Astrocyte of the cerebellum (primary cell): ENCODE data around the gene AP4M1.

Source experiments
- DNase-seq: peaks from one replicate; pipeline ENCODE4 v3.0.0-alpha.2; 2011; ENCODE audit warnings: low read depth
- H3K4me3 ChIP-seq: 2 replicates; pipeline ENCODE4 v1.5.1; 2011; ENCODE audit warnings: mild to moderate bottlenecking, low read depth, low read length, moderate library complexity
- CTCF ChIP-seq: IDR thresholded peaks from 2 replicates; pipeline ENCODE4 v1.5.1; 2012; ENCODE audit warnings: low read length, low read depth, moderate library complexity, mild to moderate bottlenecking; ENCODE audit errors: missing control alignments
- in situ Hi-C: cut with HindIII; loops from 2 replicates; pipeline ENCODE4 v1.10.0; 2017; ENCODE audit warnings: low sequenced_read_pairs

AP4M1 gene

GRCh38 chr7:100095704-100096103, 5.7 kb upstream of the AP4M1 start:
- in situ Hi-C loops, result loop anchor here (5.0 kb wide), 1 partner anchor 63 kb away; no protein-coding TSS in a partner anchor
- TF ChIP-seq CTCF, result no peak
- no peak overlapping the region for H3K4me3 ChIP-seq
- no peak for DNase-seq

- no peak for TF ChIP-seq CTCF
- no peak overlapping the region for H3K4me3 ChIP-seq
- in situ Hi-C loops, result loop anchor here (5.0 kb wide), 1 partner anchor 67 kb away; no protein-coding TSS in a partner anchor
- no peak for DNase-seq
Measured at GRCh38 chr7:100098913-100099312, 2.5 kb upstream of the AP4M1 start.

GRCh38 chr7:100099452-100099851, 2.0 kb upstream of the AP4M1 start:
- peak overlapping the region; percentile 85 for H3K4me3 ChIP-seq
- TF ChIP-seq CTCF, result no peak
- no peak for DNase-seq
- in situ Hi-C loops, result loop anchor here (5.0 kb wide), 1 partner anchor 67 kb away; no protein-coding TSS in a partner anchor

- TF ChIP-seq CTCF, result no peak
- peak; percentile 96 for DNase-seq
- in situ Hi-C loops, result no loop called here
- H3K4me3 ChIP-seq, result peak overlapping the region; percentile 85
Measured at GRCh38 chr7:100100420-100101015, 925 bp upstream of the AP4M1 start.

GRCh38 chr7:100102950-100103840, 1.8 kb downstream of the AP4M1 start:
- DNase-seq, result peak; percentile 87
- H3K4me3 ChIP-seq, result peak overlapping the region; percentile 85
- in situ Hi-C loops, result no loop called here

More at GRCh38 chr7:100102950-100103840, 1.8 kb downstream of the AP4M1 start:
- no peak for TF ChIP-seq CTCF
